Kasumi-1 (cell line): ENCODE measurements around the gene SLC38A8.

Experiments used
- DNase-seq, 2 experiments: peaks; one replicate each; lab custom pipeline; 2025; lab: John Stamatoyannopoulos, UW

SLC38A8 gene

GRCh38 chr16:83996481-83997252, 45.9 kb downstream of the SLC38A8 start:
- no peak for DNase-seq

GRCh38 chr16:83995754-83996153, 46.8 kb downstream of the SLC38A8 start:
- no peak for DNase-seq

GRCh38 chr16:83994703-83995102, 47.9 kb downstream of the SLC38A8 start:
- no peak for DNase-seq

- DNase-seq, result peak in 1 of 2 experiments; percentile 14
These were observed 48.5 kb downstream of the SLC38A8 start for GRCh38 chr16:83994087-83994486.

- no peak for DNase-seq
These were observed 50.0 kb downstream of the SLC38A8 start for GRCh38 chr16:83992624-83993023.

GRCh38 chr16:83990492-83990891, 52.1 kb downstream of the SLC38A8 start:
- DNase-seq, result no peak

GRCh38 chr16:83989300-83989699, 53.3 kb downstream of the SLC38A8 start:
- DNase-seq, result no peak

GRCh38 chr16:83983491-83983890, 59.1 kb downstream of the SLC38A8 start:
- no peak for DNase-seq

- no peak for DNase-seq
These were observed 60.8 kb downstream of the SLC38A8 start for GRCh38 chr16:83981799-83982198.

- DNase-seq, result no peak
These were observed 61.8 kb downstream of the SLC38A8 start for GRCh38 chr16:83980794-83981193.

- no peak for DNase-seq
These were observed 63.2 kb downstream of the SLC38A8 start for GRCh38 chr16:83979441-83979840.

GRCh38 chr16:83978401-83978904, 64.1 kb downstream of the SLC38A8 start:
- no peak for DNase-seq

- DNase-seq, result no peak
These were observed 65.4 kb downstream of the SLC38A8 start for GRCh38 chr16:83977056-83977815.

GRCh38 chr16:83975590-83976260, 66.9 kb downstream of the SLC38A8 start:
- no peak for DNase-seq

- DNase-seq, result no peak
These were observed 68.1 kb downstream of the SLC38A8 start for GRCh38 chr16:83974475-83974874.

- DNase-seq, result no peak
These were observed 68.8 kb downstream of the SLC38A8 start for GRCh38 chr16:83973581-83974385.

GRCh38 chr16:83973077-83973476, 69.5 kb downstream of the SLC38A8 start:
- DNase-seq, result no peak

GRCh38 chr16:83972256-83973008, 70.2 kb downstream of the SLC38A8 start:
- no peak for DNase-seq

- no peak for DNase-seq
These were observed 71.1 kb downstream of the SLC38A8 start for GRCh38 chr16:83971165-83972130.

- no peak for DNase-seq
These were observed 72.2 kb downstream of the SLC38A8 start for GRCh38 chr16:83970430-83970815.
